Measurements from ENCODE around the gene GJB6. TPM values are rescaled to one million over a fixed set of nuclear protein-coding genes. Genes with fewer than 3 reads are reported as not detected.
A peak's percentile ranks its signal among the peaks of the same experiment; 100 is the strongest.

Gene GJB6
- total RNA-seq, 4 donors from 2014 or later: 0.54 to 4.3 (median 1.7) TPM

GRCh38 chr13:20174656-20175405 lies 57.3 kb downstream of the GJB6 start:
- intact Hi-C loops (cut with DNase I): no loop called here
- Histone ChIP-seq H3K27ac (no peak overlapping the region), H3K9me3 (no peaks in the 10 kb centered on the region), H3K4me3 (replicated peaks in 1 of 3) (no peak overlapping the region), H3K36me3 (no peaks in the 10 kb centered on the region), H3K27me3 (no peaks in the 10 kb centered on the region), H3K4me1 (no peaks in the 10 kb centered on the region)
- no peak for TF ChIP-seq POLR2A (IDR thresholded peaks at IDR 0.05)
- TF ChIP-seq, protein P1, sequence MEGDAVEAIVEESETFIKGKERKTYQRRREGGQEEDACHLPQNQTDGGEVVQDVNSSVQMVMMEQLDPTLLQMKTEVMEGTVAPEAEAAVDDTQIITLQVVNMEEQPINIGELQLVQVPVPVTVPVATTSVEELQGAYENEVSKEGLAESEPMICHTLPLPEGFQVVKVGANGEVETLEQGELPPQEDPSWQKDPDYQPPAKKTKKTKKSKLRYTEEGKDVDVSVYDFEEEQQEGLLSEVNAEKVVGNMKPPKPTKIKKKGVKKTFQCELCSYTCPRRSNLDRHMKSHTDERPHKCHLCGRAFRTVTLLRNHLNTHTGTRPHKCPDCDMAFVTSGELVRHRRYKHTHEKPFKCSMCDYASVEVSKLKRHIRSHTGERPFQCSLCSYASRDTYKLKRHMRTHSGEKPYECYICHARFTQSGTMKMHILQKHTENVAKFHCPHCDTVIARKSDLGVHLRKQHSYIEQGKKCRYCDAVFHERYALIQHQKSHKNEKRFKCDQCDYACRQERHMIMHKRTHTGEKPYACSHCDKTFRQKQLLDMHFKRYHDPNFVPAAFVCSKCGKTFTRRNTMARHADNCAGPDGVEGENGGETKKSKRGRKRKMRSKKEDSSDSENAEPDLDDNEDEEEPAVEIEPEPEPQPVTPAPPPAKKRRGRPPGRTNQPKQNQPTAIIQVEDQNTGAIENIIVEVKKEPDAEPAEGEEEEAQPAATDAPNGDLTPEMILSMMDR (IDR thresholded peaks at IDR 0.05): no peak
- WGBS, 2 donors: 74% methylated on average over 22 of the region's 22 CpGs
- DNase-seq: peak in 1 of 2 donors; percentile 24

DNA sequence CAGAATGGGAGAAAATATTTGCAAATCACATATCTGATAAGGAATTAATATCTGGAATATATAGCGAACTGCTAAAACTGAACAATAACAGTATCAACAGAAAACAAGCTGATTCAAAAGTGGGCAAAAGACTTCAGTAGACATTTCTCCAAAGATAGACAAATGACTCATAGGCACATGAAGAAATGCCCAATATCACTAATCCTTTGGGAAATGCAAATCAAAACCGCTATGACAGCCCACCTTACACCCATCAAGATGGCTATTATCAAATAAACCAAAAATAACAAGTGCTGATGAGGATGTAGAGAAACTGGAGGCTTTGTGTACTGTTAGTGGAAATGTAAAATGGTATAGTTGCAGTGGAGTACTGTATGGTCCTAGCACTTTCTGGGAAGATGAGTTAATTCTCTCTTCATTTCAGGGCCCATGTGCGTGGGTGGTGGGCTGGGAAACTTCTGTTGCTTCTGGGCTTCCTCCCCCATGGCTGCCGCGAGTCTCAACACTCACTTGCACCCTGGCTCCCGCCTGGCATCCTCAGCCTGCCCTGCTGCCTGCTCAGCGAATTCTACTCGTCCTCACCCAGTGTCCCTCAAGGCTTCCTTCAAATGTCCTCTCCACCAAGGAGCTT lies 58.9 kb downstream of the GJB6 start:
- 89 to 93% methylated on average over 8 of the region's 8 CpGs for WGBS, 2 donors
- no peak for TF ChIP-seq POLR2A (IDR thresholded peaks at IDR 0.05)
- TF ChIP-seq, protein P1 (IDR thresholded peaks at IDR 0.05): no peak
- H3K27ac ChIP-seq: no peak overlapping the region
- no peak overlapping the region for H3K4me3 ChIP-seq (replicated peaks in 1 of 3)
- intact Hi-C loops (cut with DNase I): no loop called here
- H3K36me3 ChIP-seq: no peaks in the 10 kb centered on the region
- no peaks in the 10 kb centered on the region for H3K27me3 ChIP-seq
- no peaks in the 10 kb centered on the region for H3K9me3 ChIP-seq
- H3K4me1 ChIP-seq: no peaks in the 10 kb centered on the region
- DNase-seq: no peak

Other genes starting within 250 kb of the GJB6 start
- under 1 TPM; 0.11 to 0.54 (median 0.41) TPM for gene GJA3, start 71.3 kb downstream of the GJB6 start, total RNA-seq
- 1 to 10 TPM in 2 of 4 donors, under 1 TPM in 2; 0.46 to 3.1 (median 1.4) TPM for gene GJB2, start 39.4 kb downstream of the GJB6 start, total RNA-seq